GM12878 (cell line): ENCODE results near the gene ALDH3B2. TPM values are rescaled to one million over a fixed set of nuclear protein-coding genes. Genes with fewer than 3 reads are reported as not detected.
"Not testable (repeated sequence)": the region's sequence is repeated elsewhere in the genome, so short reads cannot be mapped to it uniquely, and the experiment has no call there.

Source experiments
- ATAC-seq: fragments of 200-7000 bp; cut with Tn5 transposase; 3 replicates; pipeline ENCODE4 v1.9.1; 2020; ENCODE audit warnings: mild to moderate bottlenecking, moderate library complexity
- BruUV-seq: library from RNA; stranded (reverse); fragments of 400-500 nt; replicated peaks from 2 replicates; lab custom pipeline; 2021; lab: Mats Ljungman, UMichigan
- CTCF ChIA-PET: fragments of 300-600 bp; sonication (Branson Sonifier 250); formaldehyde crosslinking; extraction: SDS; loops from one replicate; lab custom pipeline; 2021; ENCODE audit warnings: inconsistent platforms; lab: Yijun Ruan, JAX
- POLR2A ChIA-PET: fragments of 350-600 bp; formaldehyde crosslinking; extraction: SDS; loops from one replicate; lab custom pipeline; 2021; ENCODE audit warnings: inconsistent platforms; lab: Charles Lee
- RAD21 ChIA-PET: fragments of 300-600 bp; sonication (Branson Sonifier 250); formaldehyde crosslinking; loops from one replicate; lab custom pipeline; 2023; ENCODE audit warnings: antibody characterized with exemption; ENCODE audit not compliant: unreplicated experiment; lab: Charles Lee
- SMC1A ChIA-PET: fragments of 300-600 bp; sonication (Branson Sonifier 250); formaldehyde crosslinking; loops from one replicate; lab custom pipeline; 2023; ENCODE audit not compliant: unreplicated experiment, uncharacterized antibody; lab: Charles Lee
- DNase-seq: peaks from one replicate; pipeline ENCODE4 v3.0.0-alpha.2; 2011; ENCODE audit warnings: low read depth, low spot score
- FAIRE-seq: peaks from 3 replicates; lab custom pipeline; 2011; peaks lifted over from hg19 to GRCh38; lab: Jason Lieb, UNC
- H2AFZ ChIP-seq: 2 replicates; pipeline ENCODE4 v1.6.0; 2011; ENCODE audit warnings: low read depth, low read length, control low read depth; ENCODE audit not compliant: control insufficient read depth
- H3K27ac ChIP-seq: 2 replicates; pipeline ENCODE4 v1.5.1; 2011; ENCODE audit warnings: control low read depth; ENCODE audit not compliant: control insufficient read depth, insufficient read depth
- H3K27me3 ChIP-seq, 2 experiments: replicated peaks in 1 of 2; 2 replicates each; pipeline versions ENCODE4 v1.6.0 to v1.6.1; 2011; ENCODE audit warnings: low read length in 1 of 2; ENCODE audit not compliant: control insufficient read depth in 2 of 2, insufficient read depth in 2 of 2
- H3K36me3 ChIP-seq, 2 experiments: 2 replicates each; pipeline ENCODE4 v1.5.1; 2011; ENCODE audit warnings: low read length in 1 of 2; ENCODE audit not compliant: control insufficient read depth in 2 of 2, insufficient read depth in 2 of 2
- H3K4me1 ChIP-seq: 2 replicates; pipeline ENCODE4 v1.6.1; 2011; ENCODE audit warnings: mild to moderate bottlenecking, low read length, moderate library complexity, mixed read lengths; ENCODE audit not compliant: control insufficient read depth, insufficient read depth
- H3K4me2 ChIP-seq: 2 replicates; pipeline ENCODE4 v1.6.0; 2011; ENCODE audit warnings: control low read depth; ENCODE audit not compliant: control insufficient read depth, insufficient read depth
- H3K4me3 ChIP-seq: fragments of 200-600 bp; sonication (generic); 2 replicates; pipeline ENCODE4 v1.5.1; 2016
- H3K79me2 ChIP-seq: 2 replicates; pipeline ENCODE4 v1.6.0; 2011; ENCODE audit warnings: low read length; ENCODE audit not compliant: control insufficient read depth, insufficient read depth
- H3K9ac ChIP-seq: 2 replicates; pipeline ENCODE4 v1.8.0; 2011; ENCODE audit warnings: low read length, control low read depth, mixed read lengths; ENCODE audit not compliant: control insufficient read depth, insufficient read depth
- H3K9me3 ChIP-seq: replicated peaks from 3 replicates; pipeline ENCODE4 v1.5.1; 2011; ENCODE audit warnings: mild to moderate bottlenecking, low read length; ENCODE audit not compliant: control insufficient read depth, insufficient read depth
- H4K20me1 ChIP-seq: 2 replicates; pipeline ENCODE4 v1.6.0; 2011; ENCODE audit not compliant: control insufficient read depth, insufficient read depth
- ATF7 ChIP-seq: fragments of 450-650 bp; IDR thresholded peaks from 2 replicates; pipeline ENCODE4 v1.6.1; 2016; ENCODE audit warnings: low read depth, mild to moderate bottlenecking
- BCL11A ChIP-seq: IDR thresholded peaks from 2 replicates; pipeline ENCODE4 v1.6.1; 2011; ENCODE audit warnings: low read depth, low read length
- CBFB ChIP-seq: IDR thresholded peaks from 2 replicates; pipeline ENCODE4 v1.6.1; 2016; ENCODE audit warnings: antibody characterized with exemption, low read depth
- CBX3 ChIP-seq: fragments of 200-600 bp; sonication (generic); IDR thresholded peaks from 2 replicates; pipeline ENCODE4 v1.6.1; 2016; ENCODE audit warnings: low read depth, borderline replicate concordance
- CHD1 ChIP-seq: IDR thresholded peaks from 2 replicates; pipeline ENCODE4 v1.6.1; 2012; ENCODE audit warnings: low read depth, low read length, improper control_type of control experiment
- CHD2 ChIP-seq: IDR thresholded peaks from 2 replicates; pipeline ENCODE4 v1.6.1; 2011; ENCODE audit warnings: low read depth, low read length, improper control_type of control experiment, borderline replicate concordance
- HCFC1 ChIP-seq: fragments of 150-350 bp; IDR thresholded peaks from 2 replicates; pipeline ENCODE4 v1.6.1; 2014; ENCODE audit warnings: low read length
- RB1 ChIP-seq: fragments of 450-650 bp; formaldehyde crosslinking; IDR thresholded peaks from 2 replicates; pipeline ENCODE4 v1.6.1; 2017; ENCODE audit warnings: mild to moderate bottlenecking, borderline replicate concordance
- RBBP5 ChIP-seq: fragments of 200-600 bp; sonication (generic); conservative IDR thresholded peaks from 2 replicates; pipeline ENCODE4 v1.6.1; 2016
- TAF1 ChIP-seq: IDR thresholded peaks from 2 replicates; pipeline ENCODE4 v1.6.1; 2011; ENCODE audit warnings: mild to moderate bottlenecking, low read depth, low read length, borderline replicate concordance
- TCF7 ChIP-seq: IDR thresholded peaks from 2 replicates; pipeline ENCODE4 v1.6.1; 2014; ENCODE audit warnings: antibody characterized with exemption, borderline replicate concordance
- ZBED1 ChIP-seq: IDR thresholded peaks from 2 replicates; pipeline ENCODE4 v1.6.1; 2016; ENCODE audit warnings: borderline replicate concordance
- WGBS: methylation state at CpG from one replicate; pipeline ENCODE4 v1.1.6; 2016; ENCODE audit warnings: low lambda C conversion rate; ENCODE audit not compliant: insufficient replicate concordance, insufficient coverage; ENCODE audit errors: missing lambda C conversion rate; 5-methylcytosine and 5-hydroxymethylcytosine counted together
- in situ Hi-C: fragments of 300-500 bp; cut with MboI; formaldehyde crosslinking; loops from 9 replicates; pipeline ENCODE4 v1.14.3; 2018; ENCODE audit warnings: mixed read lengths
- intact Hi-C: fragments of 100-400 bp; cut with micrococcal nuclease; formaldehyde crosslinking; loops from one replicate; pipeline ENCODE4 v1.14.2; 2022; ENCODE audit not compliant: unreplicated experiment
- polyA plus RNA-seq, 11 experiments: library from polyadenylated mRNA; depleted of rRNA in 4 of 11; unstranded in 6 of 11; stranded (reverse) in 5 of 11; fragments of >200 nt; fragmentation: Nextera tagmentation in 4 of 11; fragmentation: Illumina TruSeq in 1 of 11; extraction: Ambion mirVana in 4 of 11; extraction: Trizol in 1 of 11; gene quantifications; 1 replicate in 1 of 11; 2 replicates in 10 of 11; pipeline versions ENCODE4 v1.2.1 to v1.2.3, GENCODE V29; 2011 to 2016; ENCODE audit warnings: inconsistent platforms in 2 of 11, missing spikeins in 2 of 11, low read depth in 1 of 11
- total RNA-seq, 4 experiments: library from RNA; depleted of rRNA in 3 of 4; stranded (reverse); fragments of >200 nt in 3 of 4; fragmentation: Illumina TruSeq in 1 of 4; extraction: Trizol in 1 of 4; gene quantifications; 2 replicates each; pipeline versions ENCODE4 v1.2.1 to v1.2.3, GENCODE V29; 2013 to 2021
- TF ChIP-seq, protein P1 (sequence below): IDR thresholded peaks from 2 replicates; pipeline ENCODE4 v1.6.1; 2011; ENCODE audit warnings: low read depth, low read length, improper control_type of control experiment, borderline replicate concordance

Gene ALDH3B2
- total and polyA plus RNA-seq, 10 of the 15 experiments (the other 5 are each of a cell fraction or from before 2014, with no cell fraction given): 0.09 to 0.17 TPM; not detected in 8

- SMC1A ChIA-PET: no interaction called here
- POLR2A ChIA-PET: no interaction called here
- no peak overlapping the region for H3K9ac ChIP-seq
- H2AFZ ChIP-seq: no peak overlapping the region
- intact Hi-C loops: no loop called here
- 46% methylated on average over 2 of the region's 2 CpGs for whole genome bisulfite sequencing
- no peaks in the 10 kb centered on the region for H3K4me1 ChIP-seq
- TF ChIP-seq RBBP5 (no peak), TCF7 (no peak), TAF1 (no peak), BCL11A (no peak), HCFC1 (no peak), CBX3 (no peak), CBFB (no peak), CHD1 (no peak), ZBED1 (no peak), ATF7 (no peak), RB1 (no peak), CHD2 (no peak)
- TF ChIP-seq, protein P1, sequence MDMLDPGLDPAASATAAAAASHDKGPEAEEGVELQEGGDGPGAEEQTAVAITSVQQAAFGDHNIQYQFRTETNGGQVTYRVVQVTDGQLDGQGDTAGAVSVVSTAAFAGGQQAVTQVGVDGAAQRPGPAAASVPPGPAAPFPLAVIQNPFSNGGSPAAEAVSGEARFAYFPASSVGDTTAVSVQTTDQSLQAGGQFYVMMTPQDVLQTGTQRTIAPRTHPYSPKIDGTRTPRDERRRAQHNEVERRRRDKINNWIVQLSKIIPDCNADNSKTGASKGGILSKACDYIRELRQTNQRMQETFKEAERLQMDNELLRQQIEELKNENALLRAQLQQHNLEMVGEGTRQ: no peak
- H3K27ac ChIP-seq: no peak overlapping the region
- H3K4me3 ChIP-seq: no peak overlapping the region
- H4K20me1 ChIP-seq: no peaks in the 10 kb centered on the region
- no peak for ATAC-seq
- CTCF ChIA-PET: interaction anchor here (1.2 kb wide), 1 partner anchor 29 kb away, joined by 3 read pairs; no protein-coding TSS in a partner anchor
- H3K27me3 ChIP-seq: peaks cover 0 to 1% of the 10 kb centered on the region in 2 experiments; a peak in 2 of 4 replicates
- no peaks in the 10 kb centered on the region for H3K79me2 ChIP-seq
- no peak overlapping the region for H3K4me2 ChIP-seq
- in situ Hi-C loops: no loop called here
- peak; percentile 52 for FAIRE-seq
- no peaks in the 10 kb centered on the region for H3K36me3 ChIP-seq
- H3K9me3 ChIP-seq: no peaks in the 10 kb centered on the region
- RAD21 ChIA-PET: no interaction called here
- no peak for DNase-seq
- BruUV-seq: no TSS peak
Observed at GRCh38 chr11:67687986-67688385, 13.6 kb upstream of the ALDH3B2 start.

DNA sequence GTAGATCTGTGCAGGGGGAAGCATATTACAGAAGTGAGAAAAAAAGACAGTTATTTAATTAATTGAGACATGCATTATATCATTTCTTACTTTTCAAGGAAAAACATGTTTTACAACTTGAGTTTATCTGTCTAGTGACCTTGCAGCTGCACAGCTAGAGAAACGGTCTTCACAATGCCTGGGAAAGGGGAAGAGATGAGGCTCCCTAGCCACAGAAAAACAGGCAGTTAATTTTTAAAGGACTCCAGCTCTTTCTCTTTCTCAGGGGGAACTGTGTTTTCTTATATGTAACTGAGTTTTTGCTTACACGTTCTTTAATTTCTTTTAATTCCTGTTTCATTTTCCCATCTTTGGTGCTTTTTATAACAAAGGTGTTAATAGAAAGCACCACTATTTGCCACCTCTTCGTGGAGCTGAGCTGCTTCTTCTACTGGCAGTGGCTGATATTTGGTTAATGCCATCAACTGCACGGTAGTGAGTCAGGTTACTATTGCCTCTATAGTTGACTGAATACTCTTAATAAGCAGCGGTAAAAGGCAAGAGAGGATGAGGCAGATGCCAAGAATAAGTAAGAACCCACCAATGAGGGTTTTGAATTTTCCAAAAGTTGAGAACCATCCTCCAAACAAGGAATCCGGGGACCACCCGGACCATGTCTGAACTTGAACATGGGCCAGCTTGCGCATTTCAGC, 11.4 kb upstream of the ALDH3B2 start:
- H3K4me3 ChIP-seq, DNase-seq, H3K4me2 ChIP-seq, FAIRE-seq, ATAC-seq, H3K9ac ChIP-seq, in situ Hi-C loops, H3K36me3 ChIP-seq, H3K27me3 ChIP-seq, POLR2A ChIA-PET, H3K79me2 ChIP-seq, H2AFZ ChIP-seq, intact Hi-C loops, H3K4me1 ChIP-seq, BruUV-seq, H3K27ac ChIP-seq, H3K9me3 ChIP-seq, H4K20me1 ChIP-seq, SMC1A ChIA-PET: not testable (repeated sequence)
- ChIA-PET RAD21 (interaction anchor here (1.2 kb wide), 1 partner anchor 109 kb away, joined by 4 read pairs; no protein-coding TSS in a partner anchor), CTCF (interaction anchor here (0.6 kb wide), 1 partner anchor 612 kb away, joined by 3 read pairs; no protein-coding TSS in a partner anchor)
- 26% methylated on average over 8 of the region's 8 CpGs for WGBS
